Activated naive CD4-positive, alpha-beta T cell treated with anti-CD3 and anti-CD28 coated beads, Interleukin-2, amount 50 U/mL, for 24 hours (primary cell): ENCODE measurements around the gene BCKDHB.
"Not testable (repeated sequence)": the region's sequence is repeated elsewhere in the genome, so short reads cannot be mapped to it uniquely, and the experiment has no call there.

ENCODE experiments used
- H3K27ac Mint-ChIP-seq: one replicate; pipeline ENCODE4 v1.8.0; 2021; ENCODE audit warnings: mild to moderate bottlenecking, mixed read lengths
- H3K27me3 Mint-ChIP-seq: one replicate; pipeline ENCODE4 v1.8.0; 2021; ENCODE audit warnings: mixed read lengths
- H3K36me3 Mint-ChIP-seq: one replicate; pipeline ENCODE4 v1.8.0; 2021; ENCODE audit warnings: mixed read lengths
- H3K4me1 Mint-ChIP-seq: one replicate; pipeline ENCODE4 v1.8.0; 2021; ENCODE audit warnings: mixed read lengths
- H3K4me3 Mint-ChIP-seq: one replicate; pipeline ENCODE4 v1.8.0; 2021; ENCODE audit warnings: mild to moderate bottlenecking, mixed read lengths
- H3K9me3 Mint-ChIP-seq: one replicate; pipeline ENCODE4 v1.8.0; 2021; ENCODE audit warnings: mixed read lengths

Gene BCKDHB

DNA sequence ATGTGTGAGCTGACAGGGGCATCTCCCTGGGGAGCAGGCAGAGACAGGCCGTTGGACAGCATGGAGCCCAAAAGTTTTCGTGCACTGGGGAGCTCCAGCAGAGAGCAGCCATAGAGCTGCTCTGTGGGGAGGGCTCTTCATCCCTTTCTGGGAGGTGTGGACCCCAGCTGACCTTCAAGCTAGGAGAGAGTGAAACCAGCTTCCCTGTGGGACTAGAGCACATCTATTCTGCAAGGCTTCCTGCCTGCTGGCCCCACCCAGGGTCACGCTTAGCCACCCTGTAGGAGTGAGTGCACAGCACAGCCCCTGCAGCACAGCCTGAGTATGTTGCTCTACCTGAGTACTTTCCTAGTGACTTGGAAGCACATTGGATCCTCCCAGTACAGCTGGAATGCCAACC, 183.3 kb downstream of the BCKDHB start:
- Mint-ChIP-seq H3K9me3 (peaks cover 13% of the 10 kb centered on the region), H3K27ac (no peak overlapping the region), H3K4me1 (no peaks in the 10 kb centered on the region), H3K27me3 (no peaks in the 10 kb centered on the region), H3K4me3 (no peak overlapping the region), H3K36me3 (peaks cover 23% of the 10 kb centered on the region)

- H3K27ac Mint-ChIP-seq, H3K4me1 Mint-ChIP-seq, H3K4me3 Mint-ChIP-seq, H3K27me3 Mint-ChIP-seq: not testable (repeated sequence)
- peaks cover 20% of the 10 kb centered on the region for H3K9me3 Mint-ChIP-seq
- peaks cover 26% of the 10 kb centered on the region for H3K36me3 Mint-ChIP-seq
Observed at GRCh38 chr6:80294531-80294930, 188.1 kb downstream of the BCKDHB start.

DNA sequence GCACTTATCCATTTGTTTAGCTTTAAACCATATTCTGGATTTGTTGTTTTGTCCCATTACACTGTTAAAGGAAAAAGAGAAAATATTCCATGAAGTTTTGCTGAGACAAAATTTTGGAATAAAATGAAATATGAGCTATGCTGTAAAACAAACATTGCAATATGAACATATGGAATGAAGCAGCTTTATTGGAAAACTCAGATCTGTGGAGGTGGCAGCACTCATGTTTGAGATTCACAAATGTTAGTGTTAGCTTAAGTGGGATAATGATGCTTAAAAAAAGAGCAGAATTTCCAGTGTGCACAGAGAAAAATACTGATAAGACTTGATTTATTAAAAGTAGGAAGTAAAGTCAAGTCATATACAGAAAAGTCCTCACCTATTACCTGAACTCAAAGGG, 196.2 kb downstream of the BCKDHB start:
- no peak overlapping the region for H3K4me3 Mint-ChIP-seq
- H3K9me3 Mint-ChIP-seq, result peaks cover 6% of the 10 kb centered on the region
- no peaks in the 10 kb centered on the region for H3K4me1 Mint-ChIP-seq
- H3K27ac Mint-ChIP-seq, result no peak overlapping the region
- no peaks in the 10 kb centered on the region for H3K27me3 Mint-ChIP-seq
- H3K36me3 Mint-ChIP-seq, result peaks cover 2% of the 10 kb centered on the region

DNA sequence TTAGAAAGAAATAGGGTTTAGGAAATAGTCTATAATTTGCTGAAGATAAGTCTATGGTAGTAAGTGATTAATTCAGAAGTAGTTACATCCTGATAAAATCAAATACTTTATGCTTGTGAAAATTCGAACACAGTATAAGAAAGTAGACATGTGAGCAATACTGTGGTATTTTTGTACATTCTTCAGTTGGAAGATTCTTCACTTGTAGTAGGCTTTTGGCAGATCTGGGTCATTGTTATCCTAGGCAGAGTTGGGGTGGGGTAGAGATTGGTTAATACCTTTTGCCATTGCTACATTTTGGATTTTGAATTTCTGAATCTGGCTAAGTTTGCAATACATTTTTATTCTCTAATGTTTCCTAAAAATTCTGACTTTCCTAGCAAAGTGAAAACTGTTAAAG, 197.5 kb downstream of the BCKDHB start:
- Mint-ChIP-seq H3K27me3 (no peaks in the 10 kb centered on the region), H3K36me3 (no peaks in the 10 kb centered on the region), H3K9me3 (no peaks in the 10 kb centered on the region), H3K4me3 (no peak overlapping the region), H3K27ac (no peak overlapping the region), H3K4me1 (no peaks in the 10 kb centered on the region)

- no peaks in the 10 kb centered on the region for H3K27me3 Mint-ChIP-seq
- no peaks in the 10 kb centered on the region for H3K4me1 Mint-ChIP-seq
- H3K27ac Mint-ChIP-seq, result no peak overlapping the region
- H3K9me3 Mint-ChIP-seq, result peaks cover 6% of the 10 kb centered on the region
- peaks cover 22% of the 10 kb centered on the region for H3K36me3 Mint-ChIP-seq
- no peak overlapping the region for H3K4me3 Mint-ChIP-seq
Observed at GRCh38 chr6:80314531-80314930, 208.1 kb downstream of the BCKDHB start.

GRCh38 chr6:80316686-80317231, 210.3 kb downstream of the BCKDHB start:
- no peaks in the 10 kb centered on the region for H3K4me1 Mint-ChIP-seq
- H3K27ac Mint-ChIP-seq, result no peak overlapping the region
- no peaks in the 10 kb centered on the region for H3K27me3 Mint-ChIP-seq
- peaks cover 6% of the 10 kb centered on the region for H3K9me3 Mint-ChIP-seq
- H3K4me3 Mint-ChIP-seq, result no peak overlapping the region
- H3K36me3 Mint-ChIP-seq, result peaks cover 13% of the 10 kb centered on the region

DNA sequence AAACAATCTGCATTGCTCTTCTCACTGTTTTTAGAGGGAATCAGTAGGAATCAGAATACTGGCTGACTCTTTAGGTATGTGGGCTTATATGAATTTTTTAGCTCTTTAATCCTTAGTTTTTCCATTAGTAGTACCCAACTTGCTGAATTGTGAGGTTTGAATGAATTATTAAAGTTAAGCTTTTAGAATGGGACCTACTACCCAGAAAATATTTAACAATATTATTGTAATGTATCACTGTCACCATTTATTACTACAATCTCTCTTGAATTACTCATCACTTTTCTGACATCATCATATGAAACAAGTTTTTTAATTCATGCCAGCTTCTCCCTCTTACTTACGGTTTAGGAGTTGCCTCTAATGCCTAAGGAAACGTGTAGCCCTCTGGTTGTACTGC, 212.7 kb downstream of the BCKDHB start:
- Mint-ChIP-seq H3K27ac (no peak overlapping the region), H3K36me3 (peaks cover 2% of the 10 kb centered on the region), H3K9me3 (no peaks in the 10 kb centered on the region), H3K27me3 (no peaks in the 10 kb centered on the region), H3K4me1 (no peaks in the 10 kb centered on the region), H3K4me3 (no peak overlapping the region)

DNA sequence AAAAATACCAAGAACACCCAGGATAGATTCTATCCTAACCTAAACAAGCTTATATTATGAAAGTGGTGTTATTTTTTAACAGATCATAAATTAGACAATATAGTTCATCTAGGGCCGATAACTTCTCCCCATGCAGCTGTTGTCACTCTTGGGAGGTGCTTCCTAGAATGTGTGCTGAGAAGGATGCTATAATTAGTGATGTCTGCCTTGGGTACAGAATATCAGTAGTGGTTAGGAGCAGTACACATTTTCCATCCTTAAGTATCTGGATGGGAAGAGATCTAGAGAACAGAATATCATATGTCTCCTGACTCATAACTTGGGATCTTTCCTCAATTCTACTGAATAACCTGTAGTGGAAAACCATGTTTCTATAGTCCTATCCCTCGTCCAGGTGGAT, 214.5 kb downstream of the BCKDHB start:
- Mint-ChIP-seq H3K27me3 (no peaks in the 10 kb centered on the region), H3K27ac (no peak overlapping the region), H3K9me3 (no peaks in the 10 kb centered on the region), H3K4me1 (no peaks in the 10 kb centered on the region), H3K4me3 (no peak overlapping the region), H3K36me3 (peaks cover 2% of the 10 kb centered on the region)

DNA sequence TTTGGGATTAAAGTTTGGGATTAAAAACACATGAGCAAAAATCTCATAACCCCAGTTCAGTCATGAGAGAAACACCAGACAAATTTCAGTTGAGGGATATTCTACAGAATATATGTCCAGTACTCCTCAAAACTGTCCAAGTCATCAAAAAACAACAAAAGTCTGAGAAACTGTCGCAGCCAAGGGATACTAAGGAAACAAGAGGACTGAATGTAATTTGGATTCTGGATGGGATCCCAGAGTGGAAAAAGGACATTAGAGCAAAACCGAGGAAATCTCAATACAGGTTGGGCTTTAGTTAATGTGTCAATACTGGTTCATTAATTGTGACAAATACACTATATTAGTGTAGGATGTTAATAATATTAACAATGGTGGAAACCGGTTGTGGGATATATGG, 219.3 kb downstream of the BCKDHB start:
- Mint-ChIP-seq H3K4me3 (no peak overlapping the region), H3K27me3 (no peaks in the 10 kb centered on the region), H3K27ac (no peak overlapping the region), H3K4me1 (no peaks in the 10 kb centered on the region), H3K9me3 (no peaks in the 10 kb centered on the region), H3K36me3 (peaks cover 2% of the 10 kb centered on the region)

DNA sequence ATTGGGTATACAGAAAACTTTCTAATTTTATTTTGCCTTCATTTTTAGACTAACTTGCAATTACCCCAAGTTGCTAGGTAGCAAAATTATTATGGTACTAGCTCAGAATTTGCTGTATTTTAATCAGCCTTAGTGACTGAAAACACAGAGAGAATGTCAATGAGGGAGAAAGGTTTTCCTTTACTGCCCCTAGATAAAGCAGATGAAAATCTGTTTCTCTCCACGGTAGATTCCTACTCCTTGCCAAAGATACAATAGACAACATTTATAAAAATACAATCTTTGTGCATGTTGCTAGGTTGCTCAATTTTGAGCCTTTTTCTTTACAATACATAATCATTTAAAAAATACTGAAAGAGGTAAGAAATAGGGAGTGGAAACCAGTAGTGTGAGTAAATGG, 222.2 kb downstream of the BCKDHB start:
- Mint-ChIP-seq H3K27ac (no peak overlapping the region), H3K9me3 (no peaks in the 10 kb centered on the region), H3K36me3 (no peaks in the 10 kb centered on the region), H3K4me1 (no peaks in the 10 kb centered on the region), H3K4me3 (no peak overlapping the region), H3K27me3 (no peaks in the 10 kb centered on the region)

DNA sequence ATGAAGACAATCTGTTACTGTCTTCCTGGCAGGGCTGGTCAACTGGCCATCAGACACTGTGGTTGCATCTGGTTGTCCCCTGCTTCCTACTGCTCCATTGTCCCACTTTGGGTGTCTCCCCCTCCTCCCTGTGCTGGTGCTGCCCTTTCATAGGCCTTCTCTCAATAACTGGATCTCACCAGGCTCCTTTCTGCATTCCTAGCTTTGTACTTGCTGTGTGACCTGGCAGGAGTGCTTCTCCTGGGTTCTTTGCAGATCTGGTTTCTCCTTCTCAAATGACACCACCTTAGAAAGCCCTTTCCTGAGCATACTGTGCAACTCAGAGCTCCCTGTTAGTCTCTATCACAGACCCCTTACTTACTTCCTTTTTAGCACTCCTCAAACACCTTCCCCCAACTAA, 223.0 kb downstream of the BCKDHB start:
- no peaks in the 10 kb centered on the region for H3K4me1 Mint-ChIP-seq
- H3K27me3 Mint-ChIP-seq, result no peaks in the 10 kb centered on the region
- no peaks in the 10 kb centered on the region for H3K9me3 Mint-ChIP-seq
- H3K4me3 Mint-ChIP-seq, result no peak overlapping the region
- H3K36me3 Mint-ChIP-seq, result no peaks in the 10 kb centered on the region
- H3K27ac Mint-ChIP-seq, result no peak overlapping the region

DNA sequence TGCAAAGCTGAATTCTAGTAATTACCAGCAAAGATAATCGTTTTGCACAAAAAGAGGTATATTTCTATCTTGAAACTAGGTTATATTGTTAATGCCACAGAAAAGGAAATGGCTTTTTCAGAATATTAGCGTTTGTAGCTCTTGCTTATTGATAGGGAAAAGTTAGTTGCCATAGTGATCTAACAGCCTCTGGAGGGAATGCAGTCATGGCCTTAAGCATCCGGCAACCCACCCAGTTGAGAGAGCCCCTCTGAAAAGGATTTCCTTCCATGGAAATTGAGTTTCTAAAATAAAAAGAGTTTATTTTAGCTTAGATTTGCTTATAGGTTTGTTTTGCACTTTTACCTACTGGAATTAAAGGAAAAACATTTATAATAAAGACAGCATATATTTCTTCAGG, 224.5 kb downstream of the BCKDHB start:
- Mint-ChIP-seq H3K4me3 (no peak overlapping the region), H3K36me3 (no peaks in the 10 kb centered on the region), H3K9me3 (no peaks in the 10 kb centered on the region), H3K27ac (no peak overlapping the region), H3K4me1 (no peaks in the 10 kb centered on the region), H3K27me3 (no peaks in the 10 kb centered on the region)

DNA sequence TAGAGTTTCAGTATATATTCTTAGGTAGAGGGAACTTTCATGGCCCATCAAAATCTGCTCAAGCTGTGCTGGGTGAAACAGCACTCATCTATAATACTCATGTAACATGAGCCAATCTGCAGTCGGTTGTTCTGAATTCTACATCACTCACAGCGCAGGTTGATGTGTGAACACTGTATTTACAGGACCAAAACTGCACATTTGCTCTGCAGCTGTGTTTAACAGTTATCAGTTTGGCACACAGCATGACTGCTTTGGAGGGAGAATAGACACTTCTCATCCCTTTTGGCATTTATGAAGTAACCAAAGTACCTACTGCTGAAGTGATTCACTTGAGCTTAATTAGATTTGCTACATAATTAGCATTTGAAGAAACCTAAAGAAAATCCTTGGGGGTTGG, 225.1 kb downstream of the BCKDHB start:
- no peak overlapping the region for H3K4me3 Mint-ChIP-seq
- H3K27ac Mint-ChIP-seq, result no peak overlapping the region
- H3K9me3 Mint-ChIP-seq, result no peaks in the 10 kb centered on the region
- H3K27me3 Mint-ChIP-seq, result no peaks in the 10 kb centered on the region
- H3K36me3 Mint-ChIP-seq, result no peaks in the 10 kb centered on the region
- no peaks in the 10 kb centered on the region for H3K4me1 Mint-ChIP-seq

DNA sequence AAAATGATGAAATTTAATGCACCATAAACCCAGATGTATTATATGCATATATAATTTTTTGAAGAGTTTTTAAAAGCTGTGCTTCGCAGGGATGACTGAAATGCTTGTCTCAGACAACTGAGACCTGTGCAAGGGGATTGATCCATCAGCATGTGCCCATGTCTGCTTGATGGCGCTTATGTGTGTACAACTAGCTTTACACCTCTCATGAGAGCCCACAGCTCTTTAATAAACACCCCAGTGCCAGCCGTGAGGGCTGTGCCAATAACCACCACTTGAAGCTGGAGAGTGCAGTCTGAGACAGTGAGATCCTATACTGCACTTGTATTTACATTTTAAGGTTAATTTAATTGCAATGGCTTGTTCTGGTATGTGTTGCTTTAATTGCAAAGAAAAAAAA, 225.5 kb downstream of the BCKDHB start:
- Mint-ChIP-seq H3K27me3 (no peaks in the 10 kb centered on the region), H3K4me3 (no peak overlapping the region), H3K36me3 (no peaks in the 10 kb centered on the region), H3K9me3 (no peaks in the 10 kb centered on the region), H3K27ac (no peak overlapping the region), H3K4me1 (no peaks in the 10 kb centered on the region)

GRCh38 chr6:80333342-80333741, 226.9 kb downstream of the BCKDHB start:
- Mint-ChIP-seq H3K4me1 (peaks cover 5% of the 10 kb centered on the region), H3K9me3 (no peaks in the 10 kb centered on the region), H3K36me3 (no peaks in the 10 kb centered on the region), H3K27me3 (no peaks in the 10 kb centered on the region), H3K27ac (no peak overlapping the region), H3K4me3 (no peak overlapping the region)

GRCh38 chr6:80335121-80335531, 228.7 kb downstream of the BCKDHB start:
- H3K27ac Mint-ChIP-seq, result no peak overlapping the region
- no peaks in the 10 kb centered on the region for H3K27me3 Mint-ChIP-seq
- no peaks in the 10 kb centered on the region for H3K36me3 Mint-ChIP-seq
- peaks cover 6% of the 10 kb centered on the region for H3K4me1 Mint-ChIP-seq
- H3K9me3 Mint-ChIP-seq, result no peaks in the 10 kb centered on the region
- no peak overlapping the region for H3K4me3 Mint-ChIP-seq

GRCh38 chr6:80336911-80337310, 230.4 kb downstream of the BCKDHB start:
- Mint-ChIP-seq H3K36me3 (no peaks in the 10 kb centered on the region), H3K4me1 (peaks cover 6% of the 10 kb centered on the region), H3K27ac (no peak overlapping the region), H3K9me3 (no peaks in the 10 kb centered on the region), H3K27me3 (no peaks in the 10 kb centered on the region), H3K4me3 (no peak overlapping the region)
